Islet of Langerhans (tissue), 1 donor: ENCODE results near the gene SRD5A2.

ENCODE experiments used
- FAIRE-seq: peaks from one replicate; lab custom pipeline; 2011; peaks lifted over from hg19 to GRCh38; lab: Jason Lieb, UNC

The SRD5A2 gene, protein sequence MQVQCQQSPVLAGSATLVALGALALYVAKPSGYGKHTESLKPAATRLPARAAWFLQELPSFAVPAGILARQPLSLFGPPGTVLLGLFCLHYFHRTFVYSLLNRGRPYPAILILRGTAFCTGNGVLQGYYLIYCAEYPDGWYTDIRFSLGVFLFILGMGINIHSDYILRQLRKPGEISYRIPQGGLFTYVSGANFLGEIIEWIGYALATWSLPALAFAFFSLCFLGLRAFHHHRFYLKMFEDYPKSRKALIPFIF

DNA sequence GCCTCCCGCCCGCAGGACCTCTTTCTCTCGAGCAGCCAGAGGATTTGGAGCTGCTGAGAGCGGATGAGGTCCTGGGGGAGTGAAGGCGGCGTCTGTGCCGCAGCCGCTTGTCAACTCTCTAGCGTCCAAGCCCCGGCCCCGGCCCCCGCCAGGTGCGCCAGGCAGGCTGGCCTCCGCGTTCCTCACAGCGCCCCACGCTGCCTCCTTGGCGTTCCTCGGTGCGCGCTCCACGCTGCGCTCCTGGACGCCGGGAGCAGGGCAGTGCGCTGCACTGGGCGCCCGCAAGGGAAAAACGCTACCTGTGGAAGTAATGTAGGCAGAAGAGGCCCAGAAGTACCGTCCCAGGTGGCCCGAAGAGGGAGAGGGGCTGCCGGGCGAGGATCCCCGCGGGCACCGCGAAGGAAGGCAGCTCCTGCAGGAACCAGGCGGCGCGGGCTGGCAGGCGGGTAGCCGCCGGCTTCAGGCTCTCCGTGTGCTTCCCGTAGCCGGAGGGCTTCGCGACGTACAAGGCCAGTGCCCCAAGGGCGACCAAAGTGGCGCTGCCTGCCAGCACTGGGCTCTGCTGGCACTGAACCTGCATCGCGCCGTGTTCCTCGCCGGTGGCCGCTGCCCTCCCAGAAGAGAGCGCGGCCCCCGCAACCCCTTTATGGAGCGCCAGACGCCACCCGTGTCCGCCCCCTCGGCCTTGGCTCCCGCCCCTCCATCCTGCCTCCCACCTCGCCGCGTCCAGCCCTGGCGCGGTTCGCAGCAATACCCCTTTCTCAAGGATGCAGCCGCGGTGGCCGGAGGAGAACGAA lies at the start of gene SRD5A2:
Gene SRD5A2, minus strand, starts transcription at position 618 of the 797 bp plus-strand sequence. Its CDS starts 38 bp downstream, at position 580.
- FAIRE-seq = no peak

- FAIRE-seq = no peak
These were observed 25.8 kb upstream of the SRD5A2 start for GRCh38 chr2:31606509-31606908.

DNA sequence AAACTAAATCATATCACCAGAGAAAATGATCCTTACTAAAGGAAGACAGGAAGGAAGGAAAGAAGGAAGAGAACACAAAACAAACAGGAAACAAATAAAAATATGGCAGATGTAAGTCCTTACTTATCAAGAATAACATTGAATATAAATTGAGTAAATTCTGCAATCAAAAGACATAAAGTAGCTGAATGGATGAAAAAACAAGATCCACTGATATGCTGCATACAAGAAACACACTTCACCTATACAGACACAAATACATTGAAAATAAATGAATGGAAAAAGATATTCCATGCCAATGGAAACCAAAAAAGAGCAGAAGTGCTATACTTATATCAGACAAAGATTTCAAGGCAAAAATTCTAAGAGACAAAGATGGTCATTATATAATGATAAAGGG lies 18.0 kb upstream of the SRD5A2 start:
- FAIRE-seq = no peak

- no peak for FAIRE-seq
These were observed 5.5 kb upstream of the SRD5A2 start for GRCh38 chr2:31586230-31586629.

GRCh38 chr2:31581124-31581795 lies 522 bp upstream of the SRD5A2 start:
- no peak for FAIRE-seq

DNA sequence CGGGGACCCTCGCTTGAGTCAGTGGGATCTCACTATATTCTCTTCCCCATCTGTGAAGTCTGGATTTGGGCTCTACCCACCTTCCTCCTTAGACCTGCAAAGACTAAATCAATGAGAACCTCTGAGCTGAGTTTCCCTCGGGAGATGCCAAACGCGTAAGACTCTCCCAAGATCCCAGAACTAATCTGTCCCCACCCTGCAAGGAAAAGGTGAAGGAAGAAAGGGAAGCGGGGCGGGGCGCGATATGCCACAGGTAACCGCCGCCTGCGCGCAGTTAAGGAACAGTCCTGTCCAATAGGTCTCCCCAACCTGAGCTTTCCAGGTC lies 780 bp downstream of the SRD5A2 start:
- FAIRE-seq = no peak

GRCh38 chr2:31578316-31578715 lies 2.4 kb downstream of the SRD5A2 start:
- no peak for FAIRE-seq

- no peak for FAIRE-seq
These were observed 3.6 kb downstream of the SRD5A2 start for GRCh38 chr2:31577143-31577542.

DNA sequence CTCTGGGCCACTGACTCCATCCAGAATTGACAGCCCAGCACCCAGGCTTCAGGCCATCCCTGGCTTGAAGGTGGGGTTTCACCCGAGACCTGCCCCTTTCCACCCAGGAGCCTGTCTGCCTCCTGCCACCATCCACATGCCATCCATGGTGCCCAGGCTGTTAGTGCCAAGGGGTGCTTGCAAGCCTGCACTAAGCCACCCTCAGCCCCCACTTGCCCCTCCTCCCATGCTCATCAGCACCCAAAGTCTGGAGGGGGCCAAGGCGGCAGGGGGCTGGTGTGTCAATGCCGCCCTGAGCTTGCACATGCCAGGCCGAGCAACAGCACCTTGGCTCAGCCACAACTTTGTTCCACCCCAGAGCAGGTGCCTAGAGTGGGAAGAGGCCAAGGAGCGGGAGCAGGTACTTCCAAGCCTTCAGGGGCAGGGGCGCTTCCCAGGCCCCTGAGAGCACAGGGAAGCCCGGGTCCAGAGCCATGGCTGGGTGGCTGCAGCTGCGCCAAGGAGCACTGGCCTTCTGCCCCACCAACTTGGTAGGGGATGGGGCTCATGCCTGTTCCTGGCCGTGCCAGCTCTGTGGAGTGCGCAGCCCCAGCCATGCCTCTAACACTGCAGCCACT lies 12.0 kb downstream of the SRD5A2 start:
- FAIRE-seq = no peak

DNA sequence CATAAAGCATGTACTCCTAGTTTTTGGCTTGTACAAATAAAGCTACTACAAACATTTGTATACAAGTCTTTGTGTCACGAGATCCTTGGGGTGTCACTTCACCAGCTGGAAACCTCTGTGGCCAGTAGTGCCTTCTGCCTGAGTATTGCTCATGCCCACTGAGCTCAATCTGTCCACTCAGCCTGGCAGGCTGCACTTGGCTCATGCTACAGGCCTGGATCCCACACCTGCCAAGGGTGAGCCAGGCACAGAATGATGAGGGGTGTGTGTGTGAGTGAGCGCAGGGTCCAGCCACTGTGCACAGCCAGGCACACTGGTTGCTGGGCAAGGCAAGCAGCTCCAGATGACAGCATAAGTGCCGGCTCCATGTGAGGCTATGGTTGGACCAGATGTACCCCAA lies 13.1 kb downstream of the SRD5A2 start:
- FAIRE-seq = no peak

- no peak for FAIRE-seq
These were observed 17.4 kb downstream of the SRD5A2 start for GRCh38 chr2:31563273-31563839.

GRCh38 chr2:31561823-31562222 lies 18.9 kb downstream of the SRD5A2 start:
- FAIRE-seq = peak; percentile 17

DNA sequence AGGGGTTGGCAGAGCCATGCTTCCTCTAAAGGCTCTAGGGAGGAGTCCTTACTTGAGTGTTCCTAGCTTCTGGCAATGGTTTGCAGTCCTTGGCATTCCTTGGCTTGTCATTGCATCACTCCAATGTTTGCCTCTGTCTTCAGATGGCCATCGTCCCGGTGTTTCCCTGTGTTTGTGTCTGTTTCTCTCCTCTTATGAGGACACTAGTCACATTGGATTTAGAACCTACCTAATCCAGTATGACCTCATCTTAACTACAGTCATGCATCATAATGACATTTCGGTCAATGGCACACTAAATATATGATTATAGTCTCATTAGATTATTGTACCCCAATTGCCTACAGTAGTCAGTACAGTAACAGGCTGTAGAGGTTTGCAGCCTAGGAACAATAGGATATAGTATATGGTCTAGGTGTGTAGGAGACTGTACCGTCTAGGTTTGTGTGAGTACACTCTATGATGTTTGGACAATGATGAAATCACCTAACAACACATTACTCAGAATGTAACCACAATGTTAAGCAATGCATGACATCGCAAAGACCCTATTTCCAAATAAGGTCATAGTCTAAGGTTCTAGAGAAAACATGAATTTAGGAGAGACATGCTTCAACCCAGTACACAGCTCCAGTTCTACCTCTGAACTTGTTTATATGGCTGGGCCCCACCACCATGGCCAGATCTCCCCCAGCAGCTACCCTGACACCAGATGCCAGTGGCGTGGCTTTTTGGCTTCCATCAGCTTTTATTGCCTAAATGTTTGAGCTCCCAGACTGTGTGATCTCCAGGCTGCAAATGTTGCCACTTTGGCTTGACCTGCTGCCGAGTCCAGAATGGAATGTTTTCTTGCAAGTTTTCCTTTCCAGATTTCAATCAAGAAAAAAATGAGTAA lies 22.1 kb downstream of the SRD5A2 start:
- no peak for FAIRE-seq

DNA sequence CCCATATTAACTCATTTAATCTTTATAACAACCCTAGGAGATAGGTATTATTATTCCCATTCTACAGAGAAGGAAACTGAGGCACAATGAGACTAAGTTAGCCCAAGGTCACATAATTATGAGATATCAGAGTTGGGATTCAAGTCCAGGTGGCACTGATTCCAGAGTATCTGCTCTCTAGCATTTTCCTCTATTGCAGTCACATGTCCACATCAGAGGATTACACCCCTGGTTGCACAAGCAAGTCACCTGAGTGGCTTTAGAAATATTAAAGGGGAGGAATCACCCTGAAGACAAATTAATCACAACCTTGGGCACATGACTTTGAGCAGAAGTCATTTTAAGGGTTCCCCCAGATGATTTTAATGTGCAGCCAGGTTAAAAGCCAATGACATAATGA lies 23.8 kb downstream of the SRD5A2 start:
- no peak for FAIRE-seq

DNA sequence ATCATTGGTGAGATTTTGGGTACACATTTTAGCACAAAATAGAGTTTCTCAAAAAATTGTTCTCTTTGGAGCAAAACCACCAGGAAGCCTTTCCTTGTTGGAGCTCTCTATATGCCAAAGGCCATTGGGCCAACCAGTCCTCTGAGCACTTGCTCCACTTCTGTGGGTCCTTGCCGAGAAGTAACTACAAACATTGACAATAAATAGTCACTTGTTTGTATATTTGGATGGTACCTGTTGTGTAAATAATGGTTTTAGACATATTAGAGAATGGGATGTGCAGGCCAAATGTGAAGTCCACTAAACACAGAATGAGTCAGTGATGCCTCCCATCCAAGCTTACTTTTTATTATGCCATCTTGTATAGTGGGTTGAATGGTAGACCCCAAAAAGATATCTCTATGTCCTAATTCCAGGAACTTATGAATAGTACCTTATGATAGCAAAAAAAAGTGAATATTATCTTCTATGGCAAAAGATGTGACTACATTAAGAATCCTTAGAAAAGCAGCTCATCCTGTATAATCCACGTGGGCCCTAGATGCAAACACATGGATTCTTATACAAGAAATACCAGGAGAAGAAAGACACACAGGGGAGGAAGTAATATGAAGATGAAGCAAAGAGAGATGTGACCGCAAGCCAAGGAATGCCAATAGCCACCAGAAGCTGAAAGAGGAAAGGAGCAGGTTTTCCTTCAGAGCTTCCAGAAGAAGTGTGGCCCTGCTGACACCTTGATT lies 24.6 kb downstream of the SRD5A2 start:
- FAIRE-seq = no peak

- no peak for FAIRE-seq
These were observed 27.4 kb downstream of the SRD5A2 start for GRCh38 chr2:31553362-31553761.

GRCh38 chr2:31547485-31547884 lies 33.3 kb downstream of the SRD5A2 start:
- no peak for FAIRE-seq

DNA sequence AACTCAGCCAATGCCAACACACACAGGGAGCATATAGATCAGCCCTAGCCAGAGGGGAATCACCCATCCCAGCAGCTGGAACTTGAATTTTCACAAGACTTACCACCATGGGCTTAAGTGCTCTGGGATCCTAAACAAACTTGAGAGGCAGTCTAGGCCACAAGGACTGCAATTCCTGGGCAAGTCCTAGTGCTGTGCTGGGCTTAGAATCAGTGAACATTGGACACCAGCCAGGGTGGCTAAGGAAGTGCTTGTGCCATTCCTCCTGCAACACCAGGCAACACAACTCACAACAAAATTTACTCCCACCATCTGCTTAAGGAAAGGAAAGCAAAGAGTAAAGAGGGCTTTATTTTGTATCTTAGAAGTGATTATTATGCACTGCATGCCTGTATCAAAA lies 38.9 kb downstream of the SRD5A2 start:
- no peak for FAIRE-seq

- FAIRE-seq = no peak
These were observed 41.2 kb downstream of the SRD5A2 start for GRCh38 chr2:31539505-31539904.

- no peak for FAIRE-seq
These were observed 45.0 kb downstream of the SRD5A2 start for GRCh38 chr2:31535768-31536167.

- FAIRE-seq = no peak
These were observed 46.1 kb downstream of the SRD5A2 start for GRCh38 chr2:31534636-31535035.
